HUDEP-2 (cell line): Measurements from ENCODE around the gene MAP1B.

Experiments used
- DNase-seq, 76 experiments: peaks; one replicate each; lab custom pipeline; 2025; ENCODE audit not compliant: unreplicated experiment in 76 of 76; lab: John Stamatoyannopoulos, UW

The MAP1B gene

DNA sequence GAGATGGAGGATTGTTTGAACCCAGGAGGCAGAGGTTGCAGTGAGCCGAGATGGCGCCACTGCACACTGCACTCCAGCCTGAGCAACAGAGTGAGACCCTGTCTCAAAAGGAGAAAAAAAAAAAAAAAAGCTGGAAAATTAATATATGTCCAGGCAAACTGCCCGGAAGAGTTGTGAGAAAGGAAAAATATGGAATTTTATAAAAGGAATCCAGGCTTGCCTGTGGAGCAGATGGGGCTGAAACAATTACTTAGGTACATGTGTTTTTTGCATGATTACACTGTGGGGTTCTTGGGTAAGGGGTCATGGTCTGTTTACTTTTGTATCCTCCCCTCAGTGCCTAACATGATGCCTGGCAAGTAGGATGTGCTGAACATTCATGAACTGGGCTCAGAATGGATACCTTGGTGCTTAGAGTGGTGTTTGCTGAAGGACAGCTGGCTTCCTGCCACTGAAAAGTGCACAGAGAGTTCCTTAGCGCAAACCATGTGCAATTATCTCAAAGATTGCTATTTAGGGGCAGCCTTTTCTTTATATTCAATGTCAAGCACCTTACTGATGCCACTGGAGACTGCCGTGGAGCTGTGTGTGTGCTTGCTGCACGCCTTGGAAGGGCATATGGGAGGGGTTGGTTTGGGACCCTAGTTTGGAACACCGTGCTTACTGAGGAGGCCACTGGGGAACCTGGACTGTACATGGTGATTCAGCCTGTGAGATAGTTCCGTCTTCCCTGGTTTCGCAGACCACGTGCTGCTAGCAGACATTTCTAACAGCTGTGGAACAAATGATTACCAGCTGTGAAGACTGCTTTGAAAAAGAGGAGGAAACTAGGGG, 78.4 kb downstream of the MAP1B start:
- no peak for DNase-seq

DNA sequence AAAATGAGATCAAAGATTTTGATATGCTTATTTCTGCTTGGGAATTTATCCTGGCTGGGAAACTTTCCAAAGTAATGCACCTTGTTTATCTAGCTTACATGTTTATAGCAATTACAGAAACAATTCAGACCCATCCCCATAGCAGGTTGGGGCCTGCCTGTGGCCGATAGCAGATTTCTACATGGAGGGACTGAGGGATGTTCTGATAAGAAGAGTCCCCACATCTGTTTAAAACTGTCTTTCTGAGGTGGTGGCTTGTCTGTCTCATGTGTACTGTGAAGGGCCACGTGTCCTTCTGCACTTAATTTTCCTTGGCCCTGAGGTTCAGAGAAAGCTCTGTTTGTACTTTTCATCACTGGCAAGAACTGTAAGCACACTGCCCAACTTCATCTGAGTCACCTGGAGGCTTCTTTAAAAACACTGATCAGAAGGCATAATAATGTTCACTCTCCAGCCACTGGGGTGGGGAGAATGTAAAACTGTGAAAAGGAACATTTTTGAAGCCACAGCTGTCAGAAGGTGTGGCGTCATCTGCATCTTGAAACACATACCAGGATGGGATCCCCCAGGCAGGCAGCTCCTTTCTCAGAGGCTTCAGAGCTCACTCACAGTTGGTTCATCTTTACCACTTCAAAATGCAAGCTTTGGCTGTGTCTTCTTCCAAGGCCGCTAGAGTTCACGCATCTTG, 80.3 kb downstream of the MAP1B start:
- DNase-seq, result peak in 2 of 76 experiments; percentile 3 to 6

DNA sequence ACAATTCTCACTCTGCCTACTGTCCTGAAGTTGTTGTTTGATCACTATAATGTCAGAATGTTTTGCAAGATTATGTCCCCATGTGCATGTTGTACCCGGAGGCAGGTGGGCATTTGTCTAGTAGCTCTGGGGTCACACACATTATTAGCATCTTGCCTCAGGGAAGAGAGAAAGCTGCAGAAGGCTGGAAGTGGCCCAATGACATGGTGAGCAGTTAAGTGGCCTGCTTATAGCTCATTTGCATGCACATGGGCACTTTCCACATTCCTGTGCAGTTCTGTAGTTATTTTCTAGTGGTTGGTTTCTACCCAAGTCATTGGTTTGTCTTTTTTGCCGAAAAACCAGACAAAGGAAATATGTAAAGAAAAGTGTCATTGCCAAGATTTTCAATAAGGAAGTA, 80.9 kb downstream of the MAP1B start:
- no peak for DNase-seq

DNA sequence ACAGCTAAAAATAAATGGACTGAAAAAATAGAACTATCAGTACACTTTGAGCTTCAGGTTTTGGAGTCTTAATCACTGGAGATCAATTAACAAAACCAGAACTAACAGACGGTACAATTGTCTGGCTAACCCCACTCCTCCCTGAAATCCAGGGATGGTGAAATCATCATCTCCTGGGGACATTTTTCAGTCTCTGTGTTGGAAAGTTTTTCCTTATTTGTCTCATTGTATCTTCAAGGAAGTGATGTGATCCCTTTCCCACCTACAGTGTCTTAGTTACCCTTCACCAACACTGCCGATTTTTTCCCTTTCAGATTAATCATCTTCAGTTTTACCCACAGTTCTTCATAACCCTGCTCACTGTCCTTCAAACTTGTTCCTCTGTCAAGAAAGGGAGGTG, 81.9 kb downstream of the MAP1B start:
- DNase-seq, result no peak

DNA sequence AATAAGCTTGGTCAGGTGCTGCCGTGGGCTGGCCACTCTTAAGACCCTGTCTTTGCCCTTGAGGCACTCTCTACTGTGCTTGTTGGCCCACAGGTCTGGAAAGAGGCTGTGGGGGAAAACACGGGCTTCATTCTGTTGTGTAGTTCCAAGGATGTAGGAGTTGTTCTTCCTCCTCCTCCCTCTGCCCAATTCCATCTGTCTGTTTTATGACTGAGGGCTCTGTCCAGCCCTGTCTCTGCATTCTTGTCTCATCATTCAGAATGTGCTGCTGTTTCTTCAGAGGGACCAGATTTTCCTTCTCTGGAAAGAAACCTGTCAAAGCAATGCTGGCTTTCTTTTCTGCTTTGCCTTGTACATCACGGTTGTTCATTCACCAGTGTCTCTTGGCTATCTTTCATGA, 84.1 kb downstream of the MAP1B start:
- DNase-seq, result no peak

GRCh38 chr5:72194846-72195245, 87.6 kb downstream of the MAP1B start:
- DNase-seq, result no peak

GRCh38 chr5:72195581-72195980, 88.3 kb downstream of the MAP1B start:
- DNase-seq, result no peak

DNA sequence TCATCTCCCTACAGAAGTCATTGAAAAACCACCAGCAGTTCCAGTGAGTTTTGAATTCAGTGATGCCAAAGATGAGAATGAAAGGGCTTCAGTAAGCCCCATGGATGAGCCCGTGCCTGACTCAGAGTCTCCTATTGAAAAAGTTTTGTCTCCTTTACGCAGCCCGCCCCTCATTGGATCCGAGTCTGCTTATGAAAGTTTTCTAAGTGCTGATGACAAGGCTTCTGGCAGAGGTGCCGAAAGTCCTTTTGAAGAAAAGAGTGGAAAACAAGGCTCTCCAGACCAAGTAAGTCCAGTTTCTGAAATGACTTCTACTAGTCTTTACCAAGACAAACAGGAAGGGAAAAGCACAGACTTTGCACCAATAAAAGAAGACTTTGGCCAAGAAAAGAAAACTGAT, 90.1 kb downstream of the MAP1B start:
- no peak for DNase-seq

- no peak for DNase-seq
Observed at GRCh38 chr5:72199681-72200080, 92.4 kb downstream of the MAP1B start.

- no peak for DNase-seq
Observed at GRCh38 chr5:72202331-72202825, 95.1 kb downstream of the MAP1B start.

DNA sequence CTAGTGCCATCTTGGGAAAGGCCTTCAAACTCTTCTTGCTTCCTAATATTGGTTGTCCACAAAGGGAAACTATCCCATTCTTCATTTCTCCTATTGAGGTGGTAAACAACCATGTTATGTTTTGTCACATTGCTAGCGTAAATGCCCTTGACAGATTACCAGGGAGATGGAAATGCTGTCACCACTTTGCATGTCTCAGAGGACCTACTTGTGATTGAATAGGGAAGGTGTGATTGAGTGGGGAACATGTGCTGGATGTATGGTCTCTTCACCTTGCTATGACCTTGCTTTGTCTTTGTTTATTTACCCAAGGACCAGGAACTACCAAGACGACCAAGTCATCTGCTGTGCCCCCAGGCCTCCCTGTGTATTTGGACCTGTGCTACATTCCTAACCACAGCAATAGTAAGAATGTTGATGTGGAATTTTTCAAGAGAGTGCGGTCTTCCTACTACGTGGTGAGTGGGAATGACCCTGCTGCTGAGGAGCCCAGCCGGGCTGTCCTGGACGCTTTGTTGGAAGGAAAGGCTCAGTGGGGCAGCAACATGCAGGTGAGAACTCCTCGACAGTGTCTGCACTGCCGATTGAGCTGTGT, 96.1 kb downstream of the MAP1B start:
- no peak for DNase-seq

DNA sequence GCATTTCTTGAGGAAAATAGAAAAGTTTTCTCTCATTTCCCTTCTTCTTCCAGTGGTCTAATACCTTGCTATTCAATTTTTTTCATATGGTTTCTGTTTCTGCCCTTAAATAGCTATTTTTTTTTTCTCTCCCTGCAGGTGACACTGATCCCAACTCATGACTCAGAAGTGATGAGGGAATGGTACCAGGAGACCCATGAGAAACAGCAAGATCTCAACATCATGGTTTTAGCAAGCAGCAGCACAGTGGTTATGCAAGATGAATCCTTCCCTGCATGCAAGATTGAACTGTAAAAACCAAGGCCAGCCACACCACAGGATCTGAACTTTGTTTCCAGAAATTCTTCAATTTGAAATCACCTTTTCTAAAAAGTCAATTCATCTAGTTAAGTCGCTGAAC, 97.7 kb downstream of the MAP1B start:
- no peak for DNase-seq

DNA sequence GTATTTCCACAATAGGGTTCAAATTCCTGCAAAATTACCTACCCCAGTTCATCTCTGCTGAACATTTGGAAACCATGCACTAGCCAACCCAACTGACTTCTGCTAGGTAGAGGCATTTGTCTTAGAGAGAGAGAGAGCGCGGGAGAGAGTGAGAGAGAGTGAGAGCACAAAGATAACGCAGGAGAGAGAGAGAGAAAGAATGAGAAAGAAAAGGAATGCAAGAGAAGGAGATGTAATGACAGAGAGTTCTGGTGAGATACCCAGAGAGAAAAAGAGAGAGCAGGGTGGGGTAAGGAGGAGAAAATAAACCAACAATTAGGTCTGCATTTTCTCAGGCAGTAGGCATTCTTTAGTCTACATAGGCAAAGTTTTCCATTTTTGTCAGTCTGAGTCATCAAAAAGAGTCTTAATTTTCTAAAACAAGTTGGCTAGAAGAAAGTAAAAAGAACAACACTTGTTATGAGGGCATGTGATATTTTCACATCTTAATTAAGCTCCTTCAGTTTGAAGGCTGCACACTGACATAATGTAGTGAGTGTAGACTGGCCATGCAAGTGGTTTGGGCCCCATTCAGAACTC, 98.2 kb downstream of the MAP1B start:
- DNase-seq, result no peak

DNA sequence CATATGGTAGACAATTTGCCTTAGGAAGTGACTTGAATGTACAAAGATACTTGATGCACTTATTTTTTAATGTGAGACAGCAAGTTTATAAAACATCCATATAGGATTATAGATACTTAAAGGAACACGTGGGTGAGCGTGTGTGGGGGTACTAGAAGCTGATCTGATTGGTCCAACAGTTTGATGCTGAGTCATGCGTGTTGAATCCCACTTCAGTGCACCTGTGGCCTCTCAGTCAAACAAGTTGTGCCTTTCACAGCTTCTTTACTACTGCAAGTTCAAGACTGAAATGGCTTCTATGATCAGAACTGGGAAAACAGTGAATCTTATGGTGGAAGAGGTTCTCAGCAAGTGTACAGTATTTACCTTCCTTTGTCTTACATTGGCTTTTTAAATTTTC, 98.9 kb downstream of the MAP1B start:
- no peak for DNase-seq

GRCh38 chr5:72206994-72207393, 99.7 kb downstream of the MAP1B start:
- no peak for DNase-seq

DNA sequence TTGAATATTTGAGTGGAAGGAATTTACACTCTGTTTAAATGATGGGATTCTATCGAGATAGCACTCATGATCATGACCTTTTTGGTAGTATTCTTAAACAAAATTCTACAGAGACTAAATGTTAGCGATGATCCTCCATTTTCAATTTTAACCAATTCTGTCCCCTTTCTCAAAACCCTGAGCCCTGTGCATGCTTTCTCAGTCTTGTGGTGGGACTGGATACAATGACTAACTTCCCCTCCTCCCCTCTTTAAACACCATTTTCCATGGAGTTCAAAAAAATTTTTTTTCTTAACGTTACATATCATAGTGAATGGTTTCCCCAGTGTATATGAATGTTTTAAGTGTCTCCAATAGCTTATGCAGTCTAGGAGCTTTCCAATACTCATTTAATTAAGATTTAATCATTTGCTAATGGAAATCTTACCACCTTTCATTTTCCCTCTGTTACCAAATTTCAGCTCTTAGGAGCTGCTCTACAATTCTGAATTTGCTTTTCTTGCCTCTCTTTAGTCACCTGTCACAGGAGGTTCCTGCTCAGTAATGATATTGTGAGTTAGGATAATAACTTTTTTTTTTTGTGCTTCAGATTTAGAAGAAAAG, 101.2 kb downstream of the MAP1B start:
- DNase-seq, result no peak

DNA sequence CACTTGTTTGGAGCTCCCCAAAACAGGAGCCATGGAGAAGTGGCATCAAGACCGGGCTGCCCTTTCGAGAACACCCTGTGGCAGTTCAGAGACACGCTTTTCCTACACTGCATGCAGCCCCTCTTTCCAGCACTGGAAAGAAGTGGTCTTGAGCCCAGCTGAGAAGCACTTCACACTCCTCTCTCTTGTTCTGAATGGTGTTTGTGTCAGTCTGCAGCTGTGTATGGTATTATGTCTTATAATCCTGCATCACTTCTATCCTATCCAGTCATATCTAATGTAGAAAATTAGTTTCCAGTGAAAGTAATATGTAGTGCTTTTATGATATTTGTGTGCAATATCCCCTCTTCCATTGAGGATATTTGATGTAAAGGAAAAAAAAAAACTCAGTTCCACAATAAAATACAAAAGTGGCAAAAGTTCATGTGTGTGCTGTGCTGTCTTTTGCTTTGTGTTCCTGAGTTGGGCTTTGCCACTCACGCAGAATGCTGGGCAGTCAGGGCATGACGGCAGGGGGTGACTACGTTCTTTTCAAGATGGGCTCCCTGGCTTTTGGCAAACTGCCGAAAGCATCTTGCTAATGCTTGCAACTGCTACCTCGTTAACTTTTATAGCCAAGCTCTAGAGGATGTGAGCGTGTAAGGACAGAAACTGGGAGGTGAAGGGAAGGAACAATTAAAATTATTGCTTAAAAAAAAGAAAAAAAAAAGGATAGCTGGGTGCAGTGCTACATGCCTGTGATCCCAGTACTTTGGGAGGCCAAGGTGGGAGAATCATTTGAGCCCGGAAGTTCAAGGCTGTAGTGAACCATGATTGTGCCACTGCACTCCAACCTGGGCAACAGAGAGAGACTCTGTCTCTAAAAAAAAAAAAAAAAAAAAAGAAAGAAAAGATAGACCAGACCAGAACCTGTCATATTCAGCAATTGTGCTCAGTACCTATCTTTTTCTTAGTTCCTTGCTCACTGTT, 102.2 kb downstream of the MAP1B start:
- no peak for DNase-seq

GRCh38 chr5:72210888-72211678, 103.8 kb downstream of the MAP1B start:
- DNase-seq, result peak in 1 of 76 experiments; percentile 1

DNA sequence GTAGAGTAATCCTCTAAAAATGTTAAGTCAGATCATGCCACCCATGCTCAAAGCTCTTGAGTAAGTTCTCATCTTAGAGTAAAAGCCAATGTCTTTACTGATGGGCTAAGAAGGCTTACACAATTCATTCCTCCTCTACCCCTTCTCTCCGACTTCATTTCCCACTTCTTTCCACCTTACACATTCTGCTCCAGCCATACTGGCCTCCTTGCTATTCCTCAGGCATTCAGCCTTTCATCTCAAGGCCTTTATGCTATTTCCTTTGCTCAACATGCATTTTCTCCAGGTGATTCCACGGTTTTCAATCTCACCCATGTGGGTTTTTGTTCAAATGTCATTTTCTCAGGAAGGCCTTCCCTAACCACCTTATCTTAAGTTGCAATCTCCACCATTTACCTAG, 104.9 kb downstream of the MAP1B start:
- DNase-seq, result no peak
